Retina (tissue), 1 donor: ENCODE measurements around the gene MMAB.
A peak's percentile ranks its signal among the peaks of the same experiment; 100 is the strongest.

Source experiments
- DNase-seq: peaks from one replicate; pipeline ENCODE4 v3.0.0-alpha.2; 2016

Gene MMAB

GRCh38 chr12:109535231-109535862 is 38.0 kb downstream of the MMAB start:
- DNase-seq: no peak

- DNase-seq: no peak
These were observed 38.8 kb downstream of the MMAB start for GRCh38 chr12:109534456-109534855.

DNA sequence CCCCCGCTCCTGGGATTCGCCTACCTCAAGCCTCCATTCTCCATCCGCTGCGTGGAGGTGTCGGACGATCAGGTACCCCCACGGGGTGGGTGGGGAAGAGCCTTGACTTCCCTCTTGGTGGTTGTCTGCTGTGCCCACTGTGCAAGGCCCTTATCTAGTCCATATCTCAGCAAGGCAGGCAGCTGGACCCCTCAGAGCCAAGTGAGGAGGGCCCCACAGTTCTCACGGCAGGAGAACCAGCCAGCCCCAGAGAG is 39.9 kb downstream of the MMAB start:
- DNase-seq: no peak

DNA sequence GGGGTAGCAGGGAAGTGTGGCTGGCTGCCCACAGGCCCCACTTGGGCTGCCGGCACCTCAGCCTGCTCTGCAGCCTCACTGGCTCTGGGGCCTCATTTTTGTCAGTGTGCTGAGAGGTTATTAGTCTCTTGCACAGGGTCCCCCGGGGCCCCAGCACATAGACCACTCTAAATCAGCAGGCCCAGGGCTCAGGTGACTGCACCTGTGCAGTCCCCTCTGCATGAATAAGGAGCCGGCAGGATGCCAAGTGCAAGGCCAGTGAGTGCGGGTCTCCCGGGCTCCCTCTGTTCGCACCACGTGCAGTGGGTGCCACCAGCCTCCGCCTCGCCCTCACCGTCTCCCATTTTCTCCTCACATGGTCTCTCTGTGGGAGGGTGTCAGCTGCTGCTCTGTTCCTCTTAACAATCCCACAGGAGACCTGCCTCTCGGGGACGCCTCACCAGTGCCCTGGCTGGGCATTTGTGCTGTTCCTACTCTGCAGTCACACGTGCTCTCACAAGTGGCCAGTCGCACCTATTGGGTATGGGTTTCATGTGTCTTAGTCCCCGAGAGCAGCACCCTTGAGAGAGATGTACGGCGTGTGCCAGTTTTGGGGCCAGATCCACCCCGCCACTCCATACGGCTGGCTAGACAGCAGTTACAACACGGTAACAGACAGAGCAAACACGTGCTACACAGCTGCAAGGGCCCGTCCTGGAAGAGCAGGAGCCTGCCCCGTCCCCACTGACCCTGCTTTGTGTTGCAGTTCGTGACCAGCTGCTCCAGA is 40.4 kb downstream of the MMAB start:
- no peak for DNase-seq

- no peak for DNase-seq
These were observed 41.9 kb downstream of the MMAB start for GRCh38 chr12:109531411-109531810.

DNA sequence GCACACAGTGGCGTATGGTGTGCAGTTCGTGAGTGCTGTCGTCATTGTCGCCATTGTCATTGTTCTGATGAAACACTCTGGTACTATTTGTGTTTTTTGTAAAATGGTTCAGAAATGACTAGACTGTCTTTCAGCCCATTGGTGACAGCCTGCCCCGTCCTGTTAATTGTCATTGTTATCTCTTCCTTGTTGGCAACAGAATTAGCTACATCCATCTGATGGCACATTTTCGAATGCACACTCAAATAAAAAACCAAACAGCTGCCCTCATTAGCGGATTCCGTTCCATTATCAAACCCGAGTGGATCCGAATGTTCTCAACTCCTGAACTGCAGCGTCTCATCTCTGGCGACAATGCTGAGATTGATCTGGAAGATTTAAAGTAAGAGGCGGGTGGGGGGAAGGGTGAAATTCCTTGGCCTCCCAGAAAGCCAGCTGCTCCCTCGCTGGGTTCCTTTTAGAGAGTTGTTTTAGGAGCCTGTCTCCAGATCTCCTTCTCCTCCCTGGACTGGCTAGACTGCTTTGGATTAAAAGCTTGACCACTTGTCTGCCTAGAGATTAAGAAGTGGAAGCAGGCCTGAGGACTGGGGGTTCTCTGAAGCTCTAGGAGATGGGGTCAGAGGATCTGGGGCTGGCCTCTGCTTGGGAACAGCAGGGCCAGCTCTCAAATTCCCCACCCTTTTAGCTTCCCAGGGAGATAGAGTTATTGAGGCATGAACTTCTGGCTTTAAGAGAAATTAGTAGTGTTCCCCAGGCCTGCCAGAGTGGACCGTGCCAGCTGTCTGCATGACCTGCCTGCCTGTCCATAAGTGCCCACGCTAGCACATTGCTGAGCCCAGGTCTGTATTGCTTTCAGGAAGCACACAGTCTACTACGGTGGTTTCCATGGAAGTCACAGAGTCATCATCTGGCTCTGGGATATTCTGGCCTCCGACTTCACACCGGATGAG is 43.3 kb downstream of the MMAB start:
- peak; percentile 82 for DNase-seq

DNA sequence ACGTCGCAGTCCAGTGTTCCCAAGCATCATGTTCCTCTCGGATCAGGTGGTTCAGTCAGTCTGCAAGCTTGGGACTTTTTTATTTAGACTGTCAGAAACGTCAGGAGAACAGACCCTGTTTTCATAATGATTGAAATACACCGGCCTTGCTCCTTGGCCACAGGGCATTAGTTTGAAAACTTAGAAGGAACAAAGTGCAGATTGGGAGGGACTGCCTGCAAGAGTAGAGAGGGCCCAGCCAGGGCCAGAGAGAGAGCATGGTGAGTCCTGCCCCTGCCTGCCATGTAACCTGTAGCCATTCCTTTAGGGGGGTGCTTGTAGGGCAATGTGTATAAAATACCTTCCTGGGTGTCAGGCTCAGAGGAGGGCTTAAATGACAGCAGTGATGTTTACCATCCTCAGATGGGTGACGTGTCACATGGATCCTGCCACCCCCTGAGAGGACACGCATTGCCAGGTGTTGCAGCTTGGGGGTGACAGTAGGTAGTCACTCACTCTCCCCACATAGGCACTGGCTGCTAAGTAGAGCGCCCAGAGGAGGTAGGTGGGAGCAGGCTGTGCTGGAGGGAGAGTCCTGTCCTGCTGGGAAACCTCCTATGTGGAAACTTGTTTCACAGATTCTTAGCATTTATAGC is 45.7 kb downstream of the MMAB start:
- DNase-seq: no peak

DNA sequence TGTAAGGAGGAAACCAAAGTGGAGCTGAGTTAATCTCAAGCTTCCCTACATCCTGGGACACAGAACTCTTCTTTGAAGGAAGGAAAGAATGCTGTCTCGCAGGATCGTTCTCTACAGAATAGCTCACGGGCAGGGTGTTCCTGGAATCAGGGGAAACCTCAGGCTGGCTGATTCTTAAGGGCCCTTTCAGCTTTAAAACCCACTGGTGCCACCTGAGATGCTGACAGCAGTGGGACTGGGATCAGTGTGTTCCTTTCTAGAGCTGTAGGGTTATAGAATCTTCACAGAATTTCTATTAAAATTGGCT is 48.1 kb downstream of the MMAB start:
- DNase-seq: no peak

- DNase-seq: peak; percentile 59
These were observed 48.6 kb downstream of the MMAB start for GRCh38 chr12:109524466-109525278.

DNA sequence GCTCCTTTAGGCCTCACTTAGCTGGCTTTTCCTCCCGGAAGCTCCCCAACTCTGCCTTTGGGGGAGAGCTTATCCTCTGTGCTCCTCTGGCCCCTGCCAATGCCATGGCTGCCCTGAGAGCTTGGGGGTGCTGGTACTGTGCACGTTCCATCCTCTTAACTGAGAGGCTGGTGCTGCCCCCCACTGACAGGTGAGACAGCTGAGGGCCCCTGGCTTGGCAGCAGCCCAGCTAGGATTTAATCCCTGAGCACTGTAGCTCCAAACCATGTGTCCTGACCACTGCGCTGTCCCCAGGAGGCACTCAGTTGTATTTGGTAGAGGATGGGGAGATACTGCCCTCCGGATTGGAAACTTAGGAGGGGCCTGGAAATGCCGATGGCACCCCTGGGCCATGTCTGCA is 49.8 kb downstream of the MMAB start:
- DNase-seq: no peak

- DNase-seq: no peak
These were observed 50.2 kb downstream of the MMAB start for GRCh38 chr12:109523071-109523470.

DNA sequence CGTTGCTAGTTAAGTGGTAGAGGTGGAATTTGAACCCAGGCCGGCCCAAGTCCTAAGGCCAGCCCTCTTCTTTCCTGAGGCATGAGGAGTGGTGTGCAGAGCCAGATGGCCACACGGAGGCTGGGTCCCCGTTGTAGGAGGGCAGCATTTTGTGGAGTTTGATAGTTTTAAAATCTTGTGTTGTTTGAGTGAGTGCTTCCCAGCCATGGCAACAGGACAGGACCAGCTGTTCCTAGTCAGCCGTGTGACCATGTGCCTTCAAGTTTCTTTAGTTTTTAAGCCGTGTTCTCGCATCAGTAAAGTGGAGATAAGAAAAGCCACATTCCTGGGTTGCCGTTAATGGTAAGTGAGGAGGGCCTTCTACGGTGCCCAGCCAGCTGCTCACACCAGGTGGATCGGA is 51.5 kb downstream of the MMAB start:
- no peak for DNase-seq

DNA sequence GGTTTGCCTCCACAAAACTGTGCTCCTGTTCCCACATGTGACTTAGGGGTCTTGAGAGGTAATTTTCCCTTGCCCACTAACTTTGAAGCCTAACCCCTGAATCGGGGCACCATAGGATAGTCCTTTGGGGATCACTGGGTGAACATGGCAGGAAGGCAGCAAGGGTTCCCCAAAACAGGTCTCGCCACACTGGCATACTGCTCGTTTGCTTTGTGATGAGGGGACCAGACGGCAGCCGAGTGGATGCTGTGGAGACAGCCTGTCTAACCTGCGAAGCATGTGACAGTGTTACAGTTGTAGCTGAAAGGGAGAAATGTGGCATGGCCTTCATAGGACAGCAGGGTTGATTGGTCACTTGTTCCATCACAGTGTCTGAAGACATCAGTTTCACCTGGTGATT is 53.5 kb downstream of the MMAB start:
- no peak for DNase-seq

DNA sequence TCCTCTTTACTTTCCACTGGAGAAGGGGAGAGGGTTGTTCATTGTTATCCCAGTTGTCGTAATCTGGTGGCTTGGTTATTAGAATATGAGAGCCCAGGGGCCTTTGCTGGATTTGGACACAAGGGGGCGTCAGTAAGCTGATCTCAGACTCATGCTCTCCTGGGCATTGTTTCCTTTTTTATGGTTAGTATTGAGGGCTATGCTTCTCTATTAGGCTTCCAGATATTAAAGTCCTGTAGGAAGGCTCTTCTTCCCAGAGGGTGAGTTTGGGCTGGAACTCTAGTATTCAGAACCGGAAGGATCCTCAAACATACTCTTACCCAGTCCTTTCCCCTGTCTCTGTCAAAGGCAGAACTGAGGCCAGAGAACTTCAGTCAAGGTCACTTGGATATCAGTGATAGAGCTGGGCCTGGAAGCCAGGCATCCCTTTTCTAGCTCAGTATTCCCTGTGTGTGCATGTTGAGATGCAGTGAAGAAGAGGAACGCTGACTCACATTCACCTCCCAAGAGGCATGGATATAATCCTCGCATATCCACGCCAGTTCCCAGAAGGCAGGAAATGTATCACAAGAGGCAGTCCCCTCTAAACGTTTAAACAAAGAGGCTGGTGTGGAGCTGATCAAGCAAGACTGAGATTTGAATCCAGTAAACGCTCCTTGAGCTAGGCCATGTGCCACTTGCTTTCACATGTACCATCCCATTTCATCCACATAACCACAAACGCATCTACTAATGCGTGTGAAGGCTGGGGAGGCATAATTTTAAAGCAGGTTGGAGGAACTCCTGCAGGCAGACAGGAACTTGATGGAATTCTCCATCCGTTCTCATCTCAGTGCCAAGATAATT is 54.3 kb downstream of the MMAB start:
- peak; percentile 85 for DNase-seq

DNA sequence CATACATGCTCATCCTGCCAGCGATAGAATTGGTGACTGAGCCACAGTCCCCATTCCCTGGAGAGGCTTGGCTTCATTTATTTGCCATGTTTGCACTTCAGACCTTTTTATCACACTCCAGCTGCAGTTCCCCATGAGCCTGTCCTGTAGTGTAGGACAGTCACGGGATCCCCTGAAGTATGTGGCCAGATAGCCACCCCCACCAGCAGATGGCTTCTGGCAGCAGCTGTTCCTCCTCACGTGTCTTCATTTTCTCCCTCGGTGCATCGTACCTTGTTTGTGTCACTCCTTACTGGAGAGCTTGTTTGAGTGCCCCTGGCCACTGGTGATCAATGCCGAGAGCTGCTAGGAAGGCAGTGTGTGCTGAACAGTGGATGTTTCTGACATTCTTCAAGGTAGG is 55.7 kb downstream of the MMAB start:
- peak; percentile 36 for DNase-seq

GRCh38 chr12:109513977-109514376 is 59.3 kb downstream of the MMAB start:
- no peak for DNase-seq

- no peak for DNase-seq
These were observed 60.3 kb downstream of the MMAB start for GRCh38 chr12:109513051-109513450.

GRCh38 chr12:109512608-109513007 is 60.7 kb downstream of the MMAB start:
- no peak for DNase-seq

- no peak for DNase-seq
These were observed 63.1 kb downstream of the MMAB start for GRCh38 chr12:109510196-109510595.

DNA sequence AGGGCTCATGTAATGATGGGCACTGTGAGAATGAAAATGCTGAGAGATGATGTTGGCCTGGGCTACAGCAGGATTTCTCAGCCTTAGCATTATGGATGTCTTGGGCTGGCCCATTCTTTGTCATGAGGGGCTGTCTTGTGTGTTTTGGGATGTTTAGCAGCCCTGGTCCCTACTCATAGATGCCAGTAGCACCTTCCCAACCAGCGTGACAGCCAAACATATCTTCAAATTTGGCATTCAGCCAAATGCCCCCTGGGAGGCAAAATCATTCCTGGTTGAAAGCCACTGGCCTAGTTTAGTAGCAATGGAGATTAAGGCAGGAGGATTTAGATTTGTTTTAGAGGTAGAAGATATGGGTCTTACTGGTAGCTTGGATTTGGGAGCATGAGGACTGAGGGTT is 69.2 kb downstream of the MMAB start:
- DNase-seq: no peak
